GM10266 (cell line): ENCODE data around the gene MAP1LC3C.

ENCODE experiments used
- DNase-seq: peaks from one replicate; pipeline ENCODE4 v3.0.0; 2012; ENCODE audit errors: extremely low spot score
- TF ChIP-seq, protein P1 (sequence below): IDR thresholded peaks from 2 replicates; pipeline ENCODE4 v1.5.1; 2012; ENCODE audit warnings: mild to moderate bottlenecking, low read depth; ENCODE audit not compliant: control insufficient read depth, insufficient read depth; ENCODE audit errors: missing control alignments

MAP1LC3C gene

DNA sequence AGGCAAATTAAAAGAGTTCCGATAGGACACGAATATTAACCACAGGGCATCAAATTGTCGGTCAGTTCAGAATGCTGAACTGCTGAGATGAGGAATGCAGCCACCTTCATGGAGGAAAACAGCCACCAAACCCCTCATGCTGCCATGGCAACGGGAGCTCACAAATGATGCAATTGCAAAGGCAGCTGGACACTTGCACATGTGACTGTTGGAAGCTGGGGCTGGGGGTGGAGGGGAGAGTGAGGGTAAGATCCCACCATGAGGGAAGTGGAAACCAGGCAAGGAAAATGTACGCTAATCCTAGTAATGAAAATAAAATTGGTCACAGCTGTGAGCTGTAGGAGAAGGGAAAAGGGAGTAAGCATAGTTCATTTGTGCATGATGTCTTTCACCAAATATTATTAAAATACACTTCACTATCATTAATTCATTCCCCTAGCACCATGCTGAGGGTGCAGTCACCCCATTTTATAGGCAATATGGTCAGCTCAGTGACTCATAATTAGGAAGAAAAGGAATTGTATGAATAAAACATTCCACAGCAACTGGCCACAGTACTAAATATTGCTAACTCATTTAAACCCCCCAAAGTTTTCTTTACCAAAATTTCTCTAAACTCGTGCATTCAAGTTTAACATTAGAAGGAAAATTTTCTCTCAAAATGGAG lies 26.1 kb downstream of the MAP1LC3C start:
- TF ChIP-seq, protein P1, sequence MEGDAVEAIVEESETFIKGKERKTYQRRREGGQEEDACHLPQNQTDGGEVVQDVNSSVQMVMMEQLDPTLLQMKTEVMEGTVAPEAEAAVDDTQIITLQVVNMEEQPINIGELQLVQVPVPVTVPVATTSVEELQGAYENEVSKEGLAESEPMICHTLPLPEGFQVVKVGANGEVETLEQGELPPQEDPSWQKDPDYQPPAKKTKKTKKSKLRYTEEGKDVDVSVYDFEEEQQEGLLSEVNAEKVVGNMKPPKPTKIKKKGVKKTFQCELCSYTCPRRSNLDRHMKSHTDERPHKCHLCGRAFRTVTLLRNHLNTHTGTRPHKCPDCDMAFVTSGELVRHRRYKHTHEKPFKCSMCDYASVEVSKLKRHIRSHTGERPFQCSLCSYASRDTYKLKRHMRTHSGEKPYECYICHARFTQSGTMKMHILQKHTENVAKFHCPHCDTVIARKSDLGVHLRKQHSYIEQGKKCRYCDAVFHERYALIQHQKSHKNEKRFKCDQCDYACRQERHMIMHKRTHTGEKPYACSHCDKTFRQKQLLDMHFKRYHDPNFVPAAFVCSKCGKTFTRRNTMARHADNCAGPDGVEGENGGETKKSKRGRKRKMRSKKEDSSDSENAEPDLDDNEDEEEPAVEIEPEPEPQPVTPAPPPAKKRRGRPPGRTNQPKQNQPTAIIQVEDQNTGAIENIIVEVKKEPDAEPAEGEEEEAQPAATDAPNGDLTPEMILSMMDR: no peak
- DNase-seq: no peak

DNA sequence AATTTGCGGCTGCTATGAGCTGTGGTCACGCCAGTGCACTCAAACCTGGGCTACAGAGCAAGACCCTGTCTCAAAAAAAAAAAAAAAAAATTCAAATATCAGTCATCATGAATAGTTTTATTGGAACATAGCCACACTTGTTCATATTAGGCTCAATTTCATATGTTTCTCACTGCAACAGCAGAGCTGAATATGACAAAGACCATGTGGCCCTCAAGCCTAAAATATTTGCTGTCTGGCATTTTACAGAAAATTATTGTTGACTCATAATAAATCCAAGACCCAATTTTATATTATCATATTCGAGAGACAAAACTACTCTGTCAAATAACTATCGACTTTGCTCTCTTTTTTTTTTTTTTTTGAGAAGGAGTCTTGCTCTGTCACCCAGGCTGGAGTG lies 30.3 kb downstream of the MAP1LC3C start:
- TF ChIP-seq, protein P1: no peak
- DNase-seq: no peak

DNA sequence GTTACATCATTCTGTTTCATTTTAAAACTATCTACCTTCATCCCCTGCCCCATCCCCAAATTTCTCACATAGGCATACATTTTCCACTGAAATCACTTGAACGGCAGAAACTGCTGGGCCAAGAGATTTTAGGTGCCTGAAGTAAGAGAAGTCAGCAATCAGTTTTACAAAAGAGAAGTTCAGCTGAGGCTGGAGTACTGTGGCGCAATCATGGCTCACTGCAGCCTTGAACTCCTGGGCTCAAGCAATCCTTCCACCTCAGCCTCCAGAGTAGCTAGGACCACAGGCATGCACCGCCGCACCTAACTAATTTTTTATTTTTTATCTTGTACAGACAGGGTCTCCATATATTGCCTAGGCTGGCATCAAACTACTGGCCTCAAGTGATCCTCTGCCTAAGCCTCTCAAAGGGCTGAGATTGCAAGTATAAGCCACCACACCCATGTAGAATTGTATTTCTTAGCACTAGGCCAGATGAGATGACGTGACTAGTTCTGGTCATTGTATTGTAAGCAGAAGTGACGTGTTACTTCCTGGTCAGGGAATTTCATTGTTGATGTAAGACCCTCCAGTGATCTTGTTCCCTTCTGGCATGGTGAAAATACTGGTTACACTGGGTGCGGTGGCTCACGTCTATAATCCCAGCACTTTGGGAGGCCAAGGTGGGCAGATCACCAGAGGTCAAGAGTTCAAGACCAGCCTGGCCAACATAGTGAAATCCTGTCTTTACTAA lies 34.2 kb downstream of the MAP1LC3C start:
- DNase-seq: no peak
- TF ChIP-seq, protein P1: no peak

DNA sequence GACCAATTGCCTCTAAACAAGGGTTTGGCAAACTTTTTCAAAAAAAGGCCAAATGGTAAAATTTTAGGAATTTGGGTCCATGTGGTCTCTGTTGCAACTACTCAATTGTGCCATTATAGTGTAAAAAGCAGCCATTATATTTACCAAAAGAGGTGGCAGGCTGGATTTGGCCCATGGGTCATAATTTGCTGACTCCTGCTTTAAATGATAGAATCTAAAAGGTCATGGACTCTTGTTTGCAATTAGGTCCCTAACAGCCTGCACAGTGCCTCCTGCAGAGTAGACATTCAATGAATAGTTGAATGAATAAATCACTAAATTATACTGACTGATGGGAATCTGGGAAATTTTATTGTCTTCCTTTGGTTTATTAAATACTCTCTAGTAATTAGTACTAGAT lies 35.2 kb downstream of the MAP1LC3C start:
- no peak for DNase-seq
- TF ChIP-seq, protein P1: no peak

DNA sequence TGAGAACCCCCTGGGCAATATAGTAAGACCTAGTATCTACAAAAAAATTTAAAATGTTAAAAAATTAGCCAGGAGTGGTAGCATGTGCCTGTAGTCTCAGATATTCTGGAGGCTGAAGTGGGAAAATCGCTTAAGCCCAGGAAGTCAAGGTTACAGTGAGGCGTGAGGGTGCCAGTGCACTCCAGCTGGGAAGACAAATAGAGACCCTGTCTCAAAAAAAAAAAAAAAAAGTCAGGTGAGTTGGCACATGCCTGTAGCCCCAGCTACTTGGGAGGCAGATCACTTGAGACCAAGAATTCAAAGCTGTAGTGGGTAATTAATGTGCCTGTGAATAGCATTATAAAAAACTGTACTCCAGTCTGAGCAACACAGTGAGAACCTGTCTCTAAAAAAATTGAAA lies 36.7 kb downstream of the MAP1LC3C start:
- no peak for DNase-seq
- TF ChIP-seq, protein P1: no peak

DNA sequence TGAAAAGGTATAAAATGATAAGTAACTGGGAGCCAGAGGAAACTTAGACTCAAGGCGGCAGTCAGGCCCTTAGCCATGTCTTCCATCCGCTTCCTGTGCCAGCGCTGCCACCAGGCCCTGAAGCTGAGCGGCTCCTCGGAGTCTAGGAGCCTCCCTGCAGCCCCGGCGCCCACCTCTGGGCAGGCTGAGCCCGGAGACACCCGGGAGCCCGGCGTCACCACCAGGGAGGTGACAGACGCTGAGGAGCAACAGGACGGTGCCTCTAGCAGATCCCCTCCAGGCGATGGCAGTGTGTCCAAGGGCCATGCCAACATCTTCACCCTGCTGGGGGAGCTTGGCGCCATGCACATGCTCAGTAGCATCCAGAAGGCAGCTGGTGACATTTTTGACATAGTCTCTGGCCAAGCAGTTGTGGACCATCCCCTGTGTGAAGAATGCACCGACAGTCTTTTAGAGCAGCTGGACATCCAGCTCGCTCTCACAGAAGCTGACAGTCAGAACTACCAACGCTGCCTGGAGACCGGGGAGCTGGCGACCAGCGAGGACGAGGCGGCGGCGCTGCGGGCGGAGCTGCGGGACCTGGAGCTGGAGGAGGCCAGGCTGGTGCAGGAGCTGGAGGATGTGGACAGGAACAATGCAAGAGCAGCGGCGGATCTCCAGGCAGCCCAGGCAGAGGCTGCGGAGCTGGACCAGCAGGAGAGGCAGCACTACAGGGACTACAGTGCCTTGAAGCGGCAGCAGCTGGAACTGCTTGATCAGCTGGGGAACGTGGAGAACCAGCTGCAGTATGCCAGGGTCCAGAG lies 41.0 kb downstream of the MAP1LC3C start, which contains the start of gene BECN2:
TSS of gene BECN2 (plus strand) at position 76 of the 803 bp plus-strand sequence. CDS start at position 76, 0 bp downstream.
- no peak for DNase-seq
- TF ChIP-seq, protein P1: no peak
